BJ (cell line): ENCODE data around the gene ZDHHC7. TPM values are rescaled to one million over a fixed set of nuclear protein-coding genes. Genes with fewer than 3 reads are reported as not detected.

ENCODE experiments used
- CTCF ChIA-PET: fragments of 350-600 bp; formaldehyde crosslinking; extraction: SDS; loops from one replicate; lab custom pipeline; 2021; ENCODE audit warnings: antibody characterized with exemption, inconsistent platforms; lab: Yijun Ruan, JAX
- POLR2A ChIA-PET: fragments of 300-600 bp; sonication (Branson Sonifier 250); formaldehyde crosslinking; extraction: SDS; loops from one replicate; lab custom pipeline; 2021; ENCODE audit warnings: antibody characterized with exemption; lab: Charles Lee
- DNase-seq: peaks from one replicate; pipeline ENCODE4 v3.0.0-alpha.2; 2011; ENCODE audit warnings: low read depth
- H3K27me3 ChIP-seq: 2 replicates; pipeline ENCODE4 v1.6.0; 2011; ENCODE audit warnings: low read length; ENCODE audit not compliant: control insufficient read depth, insufficient read depth
- H3K36me3 ChIP-seq: 2 replicates; pipeline ENCODE4 v1.5.1; 2011; ENCODE audit warnings: low read length; ENCODE audit not compliant: control insufficient read depth, insufficient read depth
- H3K4me3 ChIP-seq: 2 replicates; pipeline ENCODE4 v1.5.1; 2011; ENCODE audit warnings: low read depth, mild to moderate bottlenecking, control low read depth, low read length
- polyA plus RNA-seq: library from polyadenylated mRNA; depleted of rRNA; stranded (reverse); fragments of >200 nt; gene quantifications from 2 replicates; pipeline ENCODE4 v1.2.3, GENCODE V29; 2011
- TF ChIP-seq, protein P1 (sequence below): IDR thresholded peaks from 2 replicates; pipeline ENCODE4 v1.5.1; 2011; ENCODE audit warnings: low read depth, mild to moderate bottlenecking, control low read depth, inconsistent platforms, low read length, moderate library complexity; ENCODE audit not compliant: insufficient read depth

Gene ZDHHC7
- polyA plus RNA-seq, 1 experiment, result 111 TPM

- POLR2A ChIA-PET, result no interaction called here
- TF ChIP-seq, protein P1, sequence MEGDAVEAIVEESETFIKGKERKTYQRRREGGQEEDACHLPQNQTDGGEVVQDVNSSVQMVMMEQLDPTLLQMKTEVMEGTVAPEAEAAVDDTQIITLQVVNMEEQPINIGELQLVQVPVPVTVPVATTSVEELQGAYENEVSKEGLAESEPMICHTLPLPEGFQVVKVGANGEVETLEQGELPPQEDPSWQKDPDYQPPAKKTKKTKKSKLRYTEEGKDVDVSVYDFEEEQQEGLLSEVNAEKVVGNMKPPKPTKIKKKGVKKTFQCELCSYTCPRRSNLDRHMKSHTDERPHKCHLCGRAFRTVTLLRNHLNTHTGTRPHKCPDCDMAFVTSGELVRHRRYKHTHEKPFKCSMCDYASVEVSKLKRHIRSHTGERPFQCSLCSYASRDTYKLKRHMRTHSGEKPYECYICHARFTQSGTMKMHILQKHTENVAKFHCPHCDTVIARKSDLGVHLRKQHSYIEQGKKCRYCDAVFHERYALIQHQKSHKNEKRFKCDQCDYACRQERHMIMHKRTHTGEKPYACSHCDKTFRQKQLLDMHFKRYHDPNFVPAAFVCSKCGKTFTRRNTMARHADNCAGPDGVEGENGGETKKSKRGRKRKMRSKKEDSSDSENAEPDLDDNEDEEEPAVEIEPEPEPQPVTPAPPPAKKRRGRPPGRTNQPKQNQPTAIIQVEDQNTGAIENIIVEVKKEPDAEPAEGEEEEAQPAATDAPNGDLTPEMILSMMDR, result no peak
- Histone ChIP-seq H3K36me3 (no peaks in the 10 kb centered on the region), H3K4me3 (no peak overlapping the region), H3K27me3 (peaks cover 5% of the 10 kb centered on the region; the same call in 1 of the 2 replicates)
- no peak for DNase-seq
- CTCF ChIA-PET, result interaction anchor here (1.2 kb wide), 1 partner anchor 11 kb away, joined by 7 read pairs; no protein-coding TSS in a partner anchor
Measured at GRCh38 chr16:84959784-84960417, 51.4 kb downstream of the ZDHHC7 start.

- TF ChIP-seq, protein P1, result peak; percentile 30; the same call in 1 of the 2 replicates
- CTCF ChIA-PET, result interaction anchor here (1.2 to 2.1 kb wide), 3 partner anchors 11 to 207 kb away, joined by 4 to 10 read pairs (median 7); no protein-coding TSS in a partner anchor
- POLR2A ChIA-PET, result no interaction called here
- Histone ChIP-seq H3K27me3 (peaks cover 5% of the 10 kb centered on the region; the same call in 1 of the 2 replicates), H3K36me3 (no peaks in the 10 kb centered on the region), H3K4me3 (no peak overlapping the region)
- no peak for DNase-seq
Measured at GRCh38 chr16:84959045-84959576, 52.2 kb downstream of the ZDHHC7 start.

GRCh38 chr16:84957792-84958191, 53.5 kb downstream of the ZDHHC7 start:
- TF ChIP-seq, protein P1, result no peak
- ChIA-PET CTCF (interaction anchor here (1.4 to 2.1 kb wide), 4 partner anchors 12 to 205 kb away, joined by 3 to 10 read pairs (median 6); no protein-coding TSS in a partner anchor), POLR2A (no interaction called here)
- no peak for DNase-seq
- H3K27me3 ChIP-seq, result peaks cover 5% of the 10 kb centered on the region; the same call in 1 of the 2 replicates
- no peak overlapping the region for H3K4me3 ChIP-seq
- no peaks in the 10 kb centered on the region for H3K36me3 ChIP-seq

DNA sequence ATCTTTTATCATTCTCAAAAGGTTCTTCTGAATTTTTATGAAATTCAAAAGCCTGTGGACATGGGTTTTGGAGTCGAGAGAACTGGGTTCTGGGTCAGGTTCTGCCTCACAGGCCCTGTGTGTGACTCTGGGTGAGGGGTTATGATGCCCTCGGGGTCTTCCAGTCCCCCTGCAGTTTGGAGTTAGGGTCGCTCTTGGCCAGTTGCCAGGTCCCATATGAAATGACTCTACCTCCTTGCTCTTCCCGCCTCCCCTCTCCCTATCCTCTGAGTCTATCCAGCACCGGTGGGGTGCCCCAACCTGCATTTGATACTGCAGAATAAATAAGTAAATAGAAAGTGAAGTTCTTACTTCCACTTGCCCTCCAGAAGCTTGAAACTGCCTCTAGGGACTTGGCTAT, 54.1 kb downstream of the ZDHHC7 start:
- Histone ChIP-seq H3K36me3 (no peaks in the 10 kb centered on the region), H3K4me3 (no peak overlapping the region), H3K27me3 (peaks cover 5% of the 10 kb centered on the region; the same call in 1 of the 2 replicates)
- TF ChIP-seq, protein P1, result no peak
- no peak for DNase-seq
- ChIA-PET CTCF (interaction anchor here (1.4 to 8.1 kb wide), 4 partner anchors 12 to 203 kb away, joined by 3 to 122 read pairs (median 8); no protein-coding TSS in a partner anchor), POLR2A (no interaction called here)

- ChIA-PET POLR2A (no interaction called here), CTCF (interaction anchor here (1.0 to 8.1 kb wide), 7 partner anchors 10 to 219 kb away, joined by 3 to 122 read pairs (median 6); no protein-coding TSS in a partner anchor)
- no peak overlapping the region for H3K4me3 ChIP-seq
- no peak for DNase-seq
- TF ChIP-seq, protein P1, result no peak
- H3K36me3 ChIP-seq, result no peaks in the 10 kb centered on the region
- peaks cover 2% of the 10 kb centered on the region; the same call in 1 of the 2 replicates for H3K27me3 ChIP-seq
Measured at GRCh38 chr16:84955427-84955826, 55.9 kb downstream of the ZDHHC7 start.
